Thyroid gland (tissue), 4 donors: ENCODE data around the gene MLC1.

Source experiments
- POLR2A ChIP-seq, 2 donors: fragments of 450-650 bp; IDR thresholded peaks; one replicate each; pipeline ENCODE4 v1.6.1; 2017; ENCODE audit warnings: antibody characterized with exemption in 2 of 2, mild to moderate bottlenecking in 2 of 2, moderate library complexity in 1 of 2
- TF ChIP-seq, protein P1 (sequence below), 6 experiments: fragments of 200-600 bp in 3 of 6; fragments of 450-650 bp in 3 of 6; sonication (generic) in 3 of 6; IDR thresholded peaks; one replicate each; pipeline ENCODE4 v1.5.1; 2016 to 2019; ENCODE audit warnings: antibody characterized with exemption in 6 of 6, mild to moderate bottlenecking in 2 of 6, inconsistent platforms in 1 of 6, moderate library complexity in 1 of 6

DNA sequence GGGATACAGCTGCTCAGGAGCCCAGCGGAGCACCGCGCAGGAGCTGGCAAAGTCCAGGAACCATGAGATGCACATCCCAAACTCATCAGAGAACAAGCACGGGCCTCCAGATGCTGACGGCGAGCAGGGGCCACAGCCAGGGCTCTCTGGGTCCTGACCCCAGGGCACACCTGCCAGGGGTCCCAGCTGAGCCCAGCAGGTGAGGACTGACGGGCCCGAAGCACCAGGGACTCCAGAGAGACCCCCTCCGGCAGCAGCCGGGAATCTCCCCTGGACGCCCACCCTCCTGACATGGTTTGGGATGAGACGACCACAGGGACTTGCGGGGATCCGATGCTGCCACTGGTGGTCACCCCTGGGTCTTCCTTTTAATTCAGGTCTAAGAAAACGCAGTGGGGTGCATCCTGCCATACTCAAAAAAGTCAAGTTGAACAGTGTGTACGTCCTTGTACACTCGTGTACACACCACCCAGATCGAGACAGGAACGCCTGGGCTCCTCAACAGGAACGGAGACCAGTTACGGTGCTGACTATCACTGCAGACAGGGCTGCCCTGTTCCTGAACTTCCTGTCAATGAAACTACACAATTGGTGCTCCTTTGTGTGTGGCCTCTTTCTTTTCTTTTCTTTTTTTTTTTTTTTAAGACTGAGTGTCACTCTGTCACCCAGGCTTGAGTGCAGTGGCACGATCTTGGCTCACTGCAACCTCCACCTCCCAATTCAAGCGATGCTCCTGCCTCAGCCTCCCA lies 49.1 kb downstream of the MLC1 start:
- TF ChIP-seq, protein P1, sequence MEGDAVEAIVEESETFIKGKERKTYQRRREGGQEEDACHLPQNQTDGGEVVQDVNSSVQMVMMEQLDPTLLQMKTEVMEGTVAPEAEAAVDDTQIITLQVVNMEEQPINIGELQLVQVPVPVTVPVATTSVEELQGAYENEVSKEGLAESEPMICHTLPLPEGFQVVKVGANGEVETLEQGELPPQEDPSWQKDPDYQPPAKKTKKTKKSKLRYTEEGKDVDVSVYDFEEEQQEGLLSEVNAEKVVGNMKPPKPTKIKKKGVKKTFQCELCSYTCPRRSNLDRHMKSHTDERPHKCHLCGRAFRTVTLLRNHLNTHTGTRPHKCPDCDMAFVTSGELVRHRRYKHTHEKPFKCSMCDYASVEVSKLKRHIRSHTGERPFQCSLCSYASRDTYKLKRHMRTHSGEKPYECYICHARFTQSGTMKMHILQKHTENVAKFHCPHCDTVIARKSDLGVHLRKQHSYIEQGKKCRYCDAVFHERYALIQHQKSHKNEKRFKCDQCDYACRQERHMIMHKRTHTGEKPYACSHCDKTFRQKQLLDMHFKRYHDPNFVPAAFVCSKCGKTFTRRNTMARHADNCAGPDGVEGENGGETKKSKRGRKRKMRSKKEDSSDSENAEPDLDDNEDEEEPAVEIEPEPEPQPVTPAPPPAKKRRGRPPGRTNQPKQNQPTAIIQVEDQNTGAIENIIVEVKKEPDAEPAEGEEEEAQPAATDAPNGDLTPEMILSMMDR (IDR thresholded peaks at IDR 0.05): no peak
- TF ChIP-seq POLR2A (IDR thresholded peaks at IDR 0.05): no peak
